ENCODE results near the gene NPC1L1. TPM values are rescaled to one million over a fixed set of nuclear protein-coding genes. Genes with fewer than 3 reads are reported as not detected.
"Not testable (repeated sequence)": the region's sequence is repeated elsewhere in the genome, so short reads cannot be mapped to it uniquely, and the experiment has no call there.

Gene NPC1L1
- total RNA-seq, 2 experiments from 2014 or later: not detected

DNA sequence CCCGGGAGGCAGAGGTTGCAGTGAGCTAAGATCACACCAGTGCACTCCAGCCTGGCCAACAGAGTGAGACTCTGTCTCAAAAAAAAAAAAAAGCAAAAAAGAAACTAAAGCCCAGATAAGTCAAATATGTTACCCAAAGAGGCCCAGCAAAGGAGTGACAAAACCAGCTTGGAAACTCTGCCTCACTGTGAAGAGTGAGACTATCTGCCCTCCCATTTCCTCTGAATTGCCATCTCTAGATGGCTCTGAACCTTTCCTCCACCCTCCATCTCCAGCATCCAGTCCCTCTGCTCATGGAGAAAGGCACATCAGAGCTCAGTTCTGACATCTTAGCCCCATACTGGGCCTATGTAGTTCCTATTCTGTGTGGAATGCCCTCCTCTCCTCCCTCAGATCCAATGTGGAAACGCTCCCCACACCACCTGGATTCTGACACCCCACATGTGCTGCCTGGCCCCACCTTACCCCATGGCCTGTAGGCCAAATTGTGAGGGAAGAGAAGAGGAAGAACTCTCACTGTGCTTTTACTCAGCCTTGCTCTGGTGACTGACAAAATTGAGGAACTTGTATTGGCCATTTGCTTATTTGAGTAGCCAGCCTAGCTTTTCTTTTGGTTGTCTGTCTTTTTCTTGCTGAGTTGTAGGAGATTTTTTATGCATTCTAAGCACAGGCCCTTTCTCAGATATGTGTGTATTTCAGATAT is 32.7 kb downstream of the NPC1L1 start:
- DNase-seq: no peak

DNA sequence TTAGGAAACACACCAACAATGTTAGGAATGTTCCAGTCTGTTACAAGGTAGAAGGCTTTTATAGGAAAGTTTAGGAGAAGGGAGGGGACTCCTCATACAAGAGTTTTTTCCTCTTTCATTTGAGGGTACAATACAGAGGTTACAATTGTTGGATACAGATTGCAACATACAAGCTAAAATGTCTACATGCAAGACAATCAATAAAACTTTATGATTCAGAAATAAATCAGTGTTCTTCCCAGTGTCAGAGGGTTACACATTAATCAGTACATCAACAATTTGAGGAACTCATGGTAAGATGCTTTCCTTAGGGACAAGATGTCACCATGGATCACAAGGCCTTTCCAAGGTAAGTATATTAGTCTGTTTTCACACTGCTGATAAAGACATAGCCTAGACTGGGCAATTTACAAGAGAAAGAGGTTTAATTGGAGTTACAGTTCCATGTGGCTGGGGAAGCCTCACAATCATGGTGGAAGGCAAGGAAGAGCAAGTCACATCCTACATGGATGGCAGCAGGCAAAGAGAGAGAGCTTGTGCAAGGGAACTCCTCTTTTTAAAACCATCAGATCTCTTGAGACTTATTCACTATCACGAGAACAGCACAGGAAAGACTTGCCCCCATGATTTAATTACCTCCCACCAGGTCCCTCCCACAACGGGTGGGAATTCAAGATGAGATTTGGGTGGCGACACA is 34.4 kb downstream of the NPC1L1 start:
- Mint-ChIP-seq H3K9me3 (peaks cover 21% of the 10 kb centered on the region), H3K4me1 (peaks cover 12% of the 10 kb centered on the region)
- DNase-seq, H3K36me3 Mint-ChIP-seq, H3K27me3 Mint-ChIP-seq, H3K4me3 Mint-ChIP-seq, H3K27ac Mint-ChIP-seq: not testable (repeated sequence)

More for the DNA sequence above, 32.7 kb downstream of the NPC1L1 start:
- Mint-ChIP-seq H3K4me1 (peaks cover 12% of the 10 kb centered on the region), H3K27me3 (no peaks in the 10 kb centered on the region), H3K9me3 (peaks cover 21% of the 10 kb centered on the region), H3K27ac (peak overlapping the region; percentile 60), H3K36me3 (peaks cover 8% of the 10 kb centered on the region), H3K4me3 (no peak overlapping the region)

DNA sequence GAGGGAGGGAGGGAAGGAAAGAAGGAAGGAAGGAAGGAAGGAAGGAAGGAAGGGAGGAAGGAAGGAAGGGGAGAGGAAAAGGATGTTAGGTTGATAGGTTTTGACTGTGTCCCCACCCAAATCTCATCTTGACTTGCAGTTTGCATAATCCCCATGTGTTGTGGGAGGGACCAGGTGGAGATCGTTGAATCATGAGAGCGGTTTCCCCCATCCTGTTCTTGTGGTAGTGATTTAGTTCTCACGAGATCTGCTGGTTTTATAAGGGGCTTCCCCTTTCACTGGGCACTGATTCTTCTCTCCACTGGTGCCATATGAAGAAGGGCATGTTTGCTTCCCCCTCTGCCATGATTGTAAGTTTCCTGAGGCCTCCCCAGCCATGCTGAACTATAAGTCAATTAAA is 35.5 kb downstream of the NPC1L1 start:
- Mint-ChIP-seq H3K9me3 (peaks cover 21% of the 10 kb centered on the region), H3K4me3 (no peak overlapping the region)
- DNase-seq: no peak

DNA sequence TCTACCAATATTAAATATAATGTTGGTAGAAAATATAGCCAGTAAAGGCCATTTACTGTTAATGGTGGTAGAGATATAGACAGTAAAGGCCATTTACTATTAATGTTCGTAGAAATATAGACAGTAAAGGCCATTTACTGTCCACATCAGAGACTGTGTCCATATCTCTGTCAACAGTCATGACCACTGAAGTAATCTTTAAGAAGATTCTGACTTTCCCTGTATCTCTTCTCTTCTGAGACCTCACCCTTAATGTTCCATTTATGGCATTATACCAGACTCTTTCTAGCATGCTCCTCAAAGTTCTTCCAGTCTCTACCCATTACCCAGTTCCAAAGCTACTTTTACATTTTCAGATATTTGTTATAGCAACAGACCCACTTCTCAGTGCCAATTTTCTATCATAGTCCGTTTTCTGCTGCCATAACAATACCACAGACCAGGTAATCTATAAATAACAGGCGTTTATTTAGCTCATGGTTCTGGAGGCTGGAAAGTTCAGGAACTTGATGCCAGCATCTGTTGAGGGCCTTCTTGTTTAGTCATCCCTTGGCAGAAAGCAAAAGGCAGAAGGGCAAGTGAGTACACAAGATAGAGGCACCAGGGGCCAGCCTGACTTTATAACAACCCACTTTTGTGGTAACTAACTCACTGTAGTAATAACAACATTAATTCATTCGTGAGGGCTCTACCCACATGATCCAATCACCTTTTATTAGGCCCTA is 42.7 kb downstream of the NPC1L1 start:
- no peak for DNase-seq
- Mint-ChIP-seq H3K4me3 (no peak overlapping the region), H3K36me3 (no peaks in the 10 kb centered on the region), H3K27ac (no peak overlapping the region), H3K27me3 (peaks cover 9% of the 10 kb centered on the region), H3K9me3 (no peaks in the 10 kb centered on the region), H3K4me1 (no peaks in the 10 kb centered on the region)

More for the DNA sequence above, 35.5 kb downstream of the NPC1L1 start:
- H3K27ac Mint-ChIP-seq: no peak overlapping the region
- H3K27me3 Mint-ChIP-seq: peaks cover 4% of the 10 kb centered on the region
- H3K4me1 Mint-ChIP-seq: peaks cover 12% of the 10 kb centered on the region
- H3K36me3 Mint-ChIP-seq: peaks cover 8% of the 10 kb centered on the region

DNA sequence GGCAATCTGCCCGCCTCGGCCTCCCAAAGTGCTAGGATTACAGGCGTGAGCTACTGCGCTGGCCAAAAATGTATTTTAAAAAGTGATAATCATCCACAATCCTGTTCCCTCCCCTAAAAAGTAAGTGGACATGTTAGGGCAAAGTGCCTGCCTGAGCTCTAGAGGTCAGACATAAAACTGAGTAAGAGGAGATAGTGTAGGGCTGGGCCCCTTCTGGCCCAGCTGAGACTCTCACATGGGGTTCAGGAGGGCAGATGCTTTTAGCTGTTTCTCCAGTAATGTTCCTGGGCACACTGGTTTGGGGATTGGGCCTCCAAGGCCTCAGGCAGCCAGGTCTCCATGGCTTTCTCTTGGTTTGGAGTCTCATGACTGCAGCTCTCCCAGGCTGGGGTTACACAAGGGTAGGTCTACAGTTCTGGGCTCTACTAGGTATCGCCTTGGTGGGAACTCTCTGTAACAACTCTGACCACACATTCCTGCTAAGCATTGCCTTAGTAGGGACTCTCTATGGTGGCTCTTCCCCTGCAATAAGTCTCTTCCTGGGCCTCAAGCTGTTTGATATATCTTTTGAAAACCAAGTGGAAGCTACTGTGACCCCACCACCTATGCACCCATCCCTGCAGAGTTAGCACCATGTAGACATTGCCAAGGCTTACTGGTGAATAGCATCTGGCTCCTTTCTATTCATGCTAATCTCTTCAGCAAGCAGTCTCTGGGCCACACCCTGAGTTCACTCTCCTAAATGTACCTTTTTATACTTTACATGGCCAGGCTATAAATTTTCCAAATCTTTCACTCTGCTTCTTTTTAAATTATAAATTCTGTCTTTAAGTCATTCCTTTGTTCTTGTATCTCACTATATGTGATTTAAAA is 43.7 kb downstream of the NPC1L1 start:
- Mint-ChIP-seq H3K4me3 (no peak overlapping the region), H3K4me1 (no peaks in the 10 kb centered on the region), H3K9me3 (no peaks in the 10 kb centered on the region), H3K27ac (no peak overlapping the region), H3K36me3 (no peaks in the 10 kb centered on the region), H3K27me3 (peaks cover 6% of the 10 kb centered on the region)
- DNase-seq: no peak

DNA sequence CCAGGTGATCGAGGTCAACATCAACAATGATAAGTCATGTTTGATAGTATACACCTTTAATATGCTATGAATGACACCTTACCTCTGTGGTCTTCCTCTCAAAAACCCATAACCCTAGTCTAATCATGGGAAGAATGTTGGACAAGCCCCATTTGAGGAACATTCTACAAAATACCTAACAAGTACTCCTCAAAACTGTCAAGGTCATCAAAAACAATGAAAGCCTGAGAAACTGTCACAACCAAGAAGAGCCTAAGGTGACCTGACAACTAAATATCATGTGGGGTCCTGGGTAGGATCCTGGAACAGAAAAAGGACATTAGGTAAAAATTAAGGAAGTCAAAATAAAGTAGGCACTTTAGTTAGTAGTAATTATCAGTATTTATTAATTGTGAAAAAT is 44.7 kb downstream of the NPC1L1 start:
- no peak for DNase-seq
- Mint-ChIP-seq H3K27ac (no peak overlapping the region), H3K27me3 (peaks cover 4% of the 10 kb centered on the region), H3K36me3 (no peaks in the 10 kb centered on the region), H3K4me3 (no peak overlapping the region), H3K4me1 (no peaks in the 10 kb centered on the region), H3K9me3 (no peaks in the 10 kb centered on the region)

DNA sequence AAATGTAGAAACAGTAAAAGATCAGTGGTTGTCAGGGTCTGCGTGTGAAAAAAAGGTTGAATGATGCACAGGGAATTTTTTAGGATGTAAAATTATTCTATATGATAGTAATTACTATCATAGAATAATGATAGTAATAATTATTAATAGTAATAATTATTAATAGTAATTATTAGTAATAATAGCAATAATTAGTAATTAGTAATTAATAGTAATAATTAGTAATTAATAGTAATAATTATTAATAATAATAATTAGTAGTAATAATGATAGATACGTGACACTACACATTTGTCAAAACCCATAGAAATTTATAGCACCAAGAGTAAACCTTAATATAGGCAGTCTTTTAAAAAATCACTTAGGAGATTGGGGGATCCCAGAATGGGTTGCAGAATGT is 46.2 kb downstream of the NPC1L1 start:
- Mint-ChIP-seq H3K27me3 (peaks cover 4% of the 10 kb centered on the region), H3K36me3 (no peaks in the 10 kb centered on the region), H3K27ac (no peak overlapping the region), H3K9me3 (no peaks in the 10 kb centered on the region), H3K4me1 (peaks cover 1% of the 10 kb centered on the region), H3K4me3 (no peak overlapping the region)
- no peak for DNase-seq

DNA sequence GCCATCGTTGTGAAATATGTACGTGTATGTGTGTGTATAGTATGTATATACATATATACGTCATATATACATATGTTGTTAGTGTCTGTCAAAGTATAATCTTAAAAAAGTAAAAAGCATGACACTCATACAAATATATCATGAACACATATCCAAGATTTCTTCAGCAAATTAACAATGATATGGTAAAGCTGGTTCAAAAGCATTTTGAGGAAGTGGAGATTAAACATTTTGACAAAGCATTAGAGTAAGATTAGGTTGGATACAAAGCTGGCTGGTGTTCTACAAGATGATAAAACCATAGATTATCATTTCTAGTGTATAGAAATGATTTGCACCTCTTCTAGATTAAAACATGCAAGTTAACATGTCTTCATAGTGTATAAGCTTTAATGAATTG is 49.9 kb downstream of the NPC1L1 start:
- Mint-ChIP-seq H3K9me3 (no peaks in the 10 kb centered on the region), H3K4me1 (peaks cover 28% of the 10 kb centered on the region), H3K36me3 (peaks cover 20% of the 10 kb centered on the region), H3K27me3 (no peaks in the 10 kb centered on the region), H3K27ac (peak overlapping the region; percentile 94), H3K4me3 (peak overlapping the region; percentile 84)
- DNase-seq: no peak

DNA sequence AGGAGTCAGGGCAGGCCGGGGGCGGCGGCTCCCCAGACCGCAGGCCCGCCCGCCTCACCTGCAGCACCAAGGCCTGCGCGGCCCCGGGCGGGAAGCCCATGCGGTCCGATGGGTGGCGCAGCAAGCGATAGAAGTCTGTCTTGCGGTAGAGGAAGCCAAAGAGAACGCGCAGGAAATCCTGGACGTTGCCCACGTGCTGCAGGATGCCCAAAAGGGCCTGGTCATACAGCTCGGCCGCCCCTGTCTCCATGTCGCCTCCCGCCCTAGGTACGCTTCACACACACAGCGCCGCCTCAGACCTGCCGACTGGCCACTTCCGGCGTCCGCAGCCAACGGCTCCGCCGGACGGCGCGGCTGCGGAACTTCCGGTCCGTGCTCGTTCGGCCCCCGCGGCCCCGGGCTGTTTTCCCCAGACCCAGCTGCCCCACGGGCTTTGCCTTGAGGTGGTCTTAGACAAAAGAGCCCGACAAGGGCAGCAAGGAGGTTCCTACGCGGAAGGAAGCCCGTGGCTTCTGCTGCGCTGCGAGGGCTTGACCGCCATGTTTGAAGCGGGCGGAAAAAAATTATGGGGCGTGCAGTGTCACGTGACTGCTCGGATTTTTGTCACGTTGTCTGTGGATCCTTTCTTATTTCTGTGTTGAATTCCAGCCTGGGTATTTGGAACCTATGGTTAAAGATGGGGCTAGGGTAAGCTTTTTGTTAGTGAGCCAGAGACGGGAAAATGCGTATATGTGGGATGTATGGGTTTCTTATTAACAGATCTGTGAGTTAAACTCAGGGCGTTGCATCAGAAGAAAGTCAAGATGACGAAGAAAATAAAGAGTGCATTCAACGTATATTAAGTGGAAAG is 50.6 kb downstream of the NPC1L1 start, which contains the start of gene NUDCD3:
Gene NUDCD3 (minus strand): TSS at position 308 of the 850 bp plus-strand sequence. CDS start 58 bp downstream, at position 250.
- DNase-seq: peak; percentile 79
- peak within 1 kb of the TSS; percentile 84 for H3K4me3 Mint-ChIP-seq
- H3K27me3 Mint-ChIP-seq: no peaks in the 10 kb centered on the region
- H3K27ac Mint-ChIP-seq: peak within 1 kb of the TSS; percentile 94
- no peaks in the 10 kb centered on the region for H3K9me3 Mint-ChIP-seq
- peaks cover 24% of the 10 kb centered on the region for H3K36me3 Mint-ChIP-seq
- H3K4me1 Mint-ChIP-seq: peaks cover 33% of the 10 kb centered on the region

DNA sequence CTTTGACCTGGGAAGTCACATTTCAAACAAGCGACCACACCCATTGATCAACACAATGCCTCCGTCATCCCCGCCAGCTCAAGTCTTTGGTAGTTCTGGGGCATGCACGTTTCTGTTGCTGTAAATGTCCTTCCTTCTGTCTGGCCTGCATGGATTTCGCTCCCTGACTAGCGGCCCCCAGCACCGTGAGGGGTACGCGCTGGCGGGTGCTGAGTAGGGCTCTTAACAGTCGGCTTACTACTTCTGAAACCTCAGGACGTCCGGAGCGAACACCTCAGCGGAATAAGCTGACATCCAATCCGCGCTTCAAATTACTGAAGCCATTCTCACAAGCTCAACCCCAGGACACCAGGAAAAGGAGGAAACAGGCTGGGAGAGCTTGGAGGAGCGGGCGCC is 51.2 kb downstream of the NPC1L1 start:
- H3K4me1 Mint-ChIP-seq: peaks cover 38% of the 10 kb centered on the region
- H3K36me3 Mint-ChIP-seq: peaks cover 29% of the 10 kb centered on the region
- H3K9me3 Mint-ChIP-seq: no peaks in the 10 kb centered on the region
- no peaks in the 10 kb centered on the region for H3K27me3 Mint-ChIP-seq
- H3K27ac Mint-ChIP-seq: peak overlapping the region; percentile 94
- no peak for DNase-seq
- H3K4me3 Mint-ChIP-seq: peak overlapping the region; percentile 84

DNA sequence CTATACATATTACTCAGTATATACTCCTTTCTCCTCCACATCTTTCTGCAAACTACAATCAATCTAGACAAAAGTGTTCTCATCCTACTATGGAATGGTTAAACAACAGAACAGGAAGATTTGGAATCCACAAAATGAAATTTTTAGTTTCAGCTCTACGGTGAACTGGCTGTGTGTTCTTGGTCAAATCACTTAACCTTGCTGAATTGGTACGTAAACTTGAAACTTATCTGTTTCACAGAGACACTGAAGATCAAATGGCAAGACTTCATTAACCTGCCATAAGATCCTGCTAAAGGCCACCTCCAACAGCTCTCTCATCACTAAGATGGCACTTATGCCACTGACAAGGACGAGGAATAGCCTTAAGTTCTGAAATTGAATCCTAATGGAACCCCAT is 52.2 kb downstream of the NPC1L1 start:
- Mint-ChIP-seq H3K36me3 (peaks cover 38% of the 10 kb centered on the region), H3K27ac (no peak overlapping the region), H3K4me3 (peak overlapping the region; percentile 84), H3K4me1 (peaks cover 44% of the 10 kb centered on the region), H3K27me3 (no peaks in the 10 kb centered on the region), H3K9me3 (peaks cover under 1% of the 10 kb centered on the region)
- no peak for DNase-seq

DNA sequence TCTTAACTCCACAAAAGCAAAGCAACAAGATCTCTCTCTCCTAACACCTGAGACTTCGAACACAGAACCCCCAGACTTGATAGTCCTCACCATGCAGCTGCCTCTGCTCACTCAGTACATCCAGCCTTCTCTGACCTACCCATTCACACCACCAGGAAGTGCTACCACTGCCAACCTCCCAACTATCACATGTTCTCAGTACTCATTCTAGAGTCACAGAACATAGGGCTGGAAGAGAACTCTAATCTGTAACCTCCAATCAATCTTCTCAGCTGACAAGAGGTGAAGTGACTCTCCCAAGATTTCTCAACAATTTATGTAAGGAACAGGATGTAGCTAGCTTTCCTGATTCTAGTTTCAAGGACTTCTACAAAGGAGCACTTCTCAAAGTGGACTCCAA is 54.4 kb downstream of the NPC1L1 start:
- Mint-ChIP-seq H3K27me3 (no peaks in the 10 kb centered on the region), H3K9me3 (peaks cover 15% of the 10 kb centered on the region), H3K36me3 (peaks cover 59% of the 10 kb centered on the region), H3K4me3 (no peak overlapping the region), H3K4me1 (peaks cover 48% of the 10 kb centered on the region), H3K27ac (no peak overlapping the region)
- no peak for DNase-seq

DNA sequence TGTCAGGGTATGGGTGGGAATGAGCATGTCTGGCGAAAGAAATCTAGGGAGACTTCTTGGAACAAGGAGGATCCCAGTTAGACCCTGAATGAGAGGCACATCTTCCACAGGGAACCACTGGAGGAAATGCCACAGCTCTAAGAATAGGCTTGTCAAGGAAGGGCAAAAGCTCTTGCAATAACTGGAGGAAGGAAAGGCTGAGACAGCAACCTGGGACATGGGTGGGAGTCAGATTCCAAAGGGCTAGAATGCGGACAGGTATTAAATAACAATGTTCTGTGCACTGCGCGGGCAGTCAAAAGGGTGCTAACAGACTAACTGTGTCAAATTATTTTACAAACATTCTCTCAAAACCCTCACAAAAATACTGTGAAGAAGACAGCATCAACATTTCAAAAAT is 55.1 kb downstream of the NPC1L1 start:
- Mint-ChIP-seq H3K9me3 (peaks cover 15% of the 10 kb centered on the region), H3K4me1 (peaks cover 51% of the 10 kb centered on the region), H3K27me3 (no peaks in the 10 kb centered on the region), H3K36me3 (peaks cover 66% of the 10 kb centered on the region), H3K27ac (no peak overlapping the region), H3K4me3 (no peak overlapping the region)
- no peak for DNase-seq
